ENCODE results near the gene TSKU.

GRCh38 chr11:76742902-76743301 lies 40.3 kb upstream of the TSKU start:
- TF ChIP-seq EZH2 (IDR thresholded peaks at IDR 0.05; ENCODE audit: insufficient read depth, poor library complexity, severe bottlenecking) (no peak), EZH2phosphoT487 (IDR thresholded peaks at IDR 0.05; ENCODE audit: insufficient read depth, low read depth) (no peak)
